AG10803 (cell line): ENCODE results near the gene SFMBT2.

Experiments
- DNase-seq: peaks from one replicate; pipeline ENCODE4 v3.0.0; 2010; ENCODE audit warnings: low read depth
- H3K4me3 ChIP-seq: 2 replicates; pipeline ENCODE4 v1.5.1; 2011; ENCODE audit warnings: mild to moderate bottlenecking, low read length, control low read depth
- TF ChIP-seq, protein P1 (sequence below): conservative IDR thresholded peaks from 2 replicates; pipeline ENCODE4 v1.5.1; 2011; ENCODE audit warnings: mild to moderate bottlenecking, low read length, control low read depth, inconsistent platforms

The SFMBT2 gene

DNA sequence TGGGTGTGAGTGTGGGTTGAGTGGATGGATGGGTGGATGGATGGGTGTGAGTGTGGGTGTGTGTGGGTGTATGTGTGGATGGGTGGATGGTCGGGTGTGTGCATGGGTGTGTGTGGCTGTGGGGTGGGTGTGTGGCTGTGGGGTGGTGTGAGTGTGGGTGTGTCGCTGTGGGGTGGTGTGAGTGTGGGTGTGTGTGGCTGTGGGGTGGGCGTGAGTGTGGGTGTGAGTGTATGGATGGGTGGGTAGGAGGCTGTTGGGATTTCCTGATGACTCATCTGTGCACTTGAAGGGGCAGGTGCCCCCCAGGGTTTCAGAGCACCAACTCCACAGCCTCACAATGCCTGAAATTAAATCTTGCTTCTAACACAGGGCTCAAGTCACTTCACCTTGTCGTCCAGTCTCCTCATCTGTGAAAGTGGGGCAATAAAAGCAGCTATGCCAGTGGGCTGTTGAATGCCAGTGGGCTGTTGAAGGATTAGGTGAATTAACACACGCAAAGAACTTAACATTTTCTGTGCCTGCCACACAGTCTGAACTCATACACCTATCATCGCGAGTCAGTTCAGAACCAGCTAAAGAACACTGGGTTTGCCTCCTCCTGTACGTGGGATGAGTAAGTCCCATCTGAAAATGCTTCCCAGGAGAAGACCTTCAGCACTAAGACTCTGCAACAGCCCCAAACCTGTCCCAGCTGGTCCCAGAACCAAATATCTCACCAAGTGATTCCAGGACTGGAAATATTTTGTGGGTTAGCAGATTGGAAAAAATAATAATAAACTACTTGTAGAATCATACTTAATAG, 32.0 kb downstream of the SFMBT2 start:
- H3K4me3 ChIP-seq, result no peak overlapping the region
- TF ChIP-seq, protein P1, sequence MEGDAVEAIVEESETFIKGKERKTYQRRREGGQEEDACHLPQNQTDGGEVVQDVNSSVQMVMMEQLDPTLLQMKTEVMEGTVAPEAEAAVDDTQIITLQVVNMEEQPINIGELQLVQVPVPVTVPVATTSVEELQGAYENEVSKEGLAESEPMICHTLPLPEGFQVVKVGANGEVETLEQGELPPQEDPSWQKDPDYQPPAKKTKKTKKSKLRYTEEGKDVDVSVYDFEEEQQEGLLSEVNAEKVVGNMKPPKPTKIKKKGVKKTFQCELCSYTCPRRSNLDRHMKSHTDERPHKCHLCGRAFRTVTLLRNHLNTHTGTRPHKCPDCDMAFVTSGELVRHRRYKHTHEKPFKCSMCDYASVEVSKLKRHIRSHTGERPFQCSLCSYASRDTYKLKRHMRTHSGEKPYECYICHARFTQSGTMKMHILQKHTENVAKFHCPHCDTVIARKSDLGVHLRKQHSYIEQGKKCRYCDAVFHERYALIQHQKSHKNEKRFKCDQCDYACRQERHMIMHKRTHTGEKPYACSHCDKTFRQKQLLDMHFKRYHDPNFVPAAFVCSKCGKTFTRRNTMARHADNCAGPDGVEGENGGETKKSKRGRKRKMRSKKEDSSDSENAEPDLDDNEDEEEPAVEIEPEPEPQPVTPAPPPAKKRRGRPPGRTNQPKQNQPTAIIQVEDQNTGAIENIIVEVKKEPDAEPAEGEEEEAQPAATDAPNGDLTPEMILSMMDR, result no peak
- DNase-seq, result no peak

DNA sequence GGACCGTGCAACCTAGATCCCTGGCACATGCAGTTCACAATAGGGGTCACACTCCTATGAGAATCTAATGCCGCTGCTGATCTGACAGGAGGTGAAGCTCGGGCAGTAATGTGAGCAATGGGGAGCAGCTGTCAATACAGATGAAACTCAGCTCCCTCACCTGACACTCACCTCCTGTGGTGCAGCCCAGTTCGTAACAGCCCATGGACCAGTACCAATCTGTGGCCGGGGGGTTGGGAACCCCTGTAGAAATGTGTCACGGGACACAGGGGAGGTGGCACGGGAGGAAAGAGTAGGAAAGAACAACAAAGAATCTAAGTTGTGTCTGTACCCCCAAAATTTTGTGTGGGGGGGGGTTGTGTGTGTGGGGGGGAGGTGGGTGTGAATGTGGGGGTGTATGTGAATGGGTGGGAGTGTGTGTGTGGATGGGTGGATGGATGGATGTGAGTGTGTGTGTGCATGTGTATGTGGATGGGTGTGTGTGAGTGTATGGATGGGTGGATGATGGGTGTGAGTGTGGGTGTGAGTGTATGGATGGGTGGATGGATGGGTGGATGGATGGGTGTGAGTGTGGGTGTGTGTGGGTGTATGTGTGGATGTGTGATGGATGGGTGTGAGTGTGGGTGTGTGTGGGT, 33.1 kb downstream of the SFMBT2 start:
- DNase-seq, result no peak
- H3K4me3 ChIP-seq, result no peak overlapping the region
- TF ChIP-seq, protein P1, result no peak

DNA sequence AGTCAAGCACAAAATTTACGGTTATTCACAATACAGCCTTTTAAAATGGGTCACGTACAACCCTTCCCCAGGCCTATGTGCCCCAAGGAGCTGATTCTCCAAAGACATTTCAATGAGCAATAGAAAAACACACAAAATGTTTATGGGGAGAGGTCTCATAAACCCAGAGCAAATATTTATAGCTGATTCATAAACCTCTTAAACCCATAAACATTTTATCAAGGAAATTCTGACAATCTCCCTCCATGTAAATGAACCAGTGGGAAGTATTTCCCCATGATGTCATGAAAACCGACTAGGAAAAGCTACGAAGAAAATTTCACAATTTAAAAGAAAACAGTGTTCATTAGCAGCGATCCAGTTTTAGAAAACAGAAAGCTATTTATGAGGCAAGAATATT, 36.0 kb downstream of the SFMBT2 start:
- TF ChIP-seq, protein P1, result no peak
- no peak overlapping the region for H3K4me3 ChIP-seq
- no peak for DNase-seq

DNA sequence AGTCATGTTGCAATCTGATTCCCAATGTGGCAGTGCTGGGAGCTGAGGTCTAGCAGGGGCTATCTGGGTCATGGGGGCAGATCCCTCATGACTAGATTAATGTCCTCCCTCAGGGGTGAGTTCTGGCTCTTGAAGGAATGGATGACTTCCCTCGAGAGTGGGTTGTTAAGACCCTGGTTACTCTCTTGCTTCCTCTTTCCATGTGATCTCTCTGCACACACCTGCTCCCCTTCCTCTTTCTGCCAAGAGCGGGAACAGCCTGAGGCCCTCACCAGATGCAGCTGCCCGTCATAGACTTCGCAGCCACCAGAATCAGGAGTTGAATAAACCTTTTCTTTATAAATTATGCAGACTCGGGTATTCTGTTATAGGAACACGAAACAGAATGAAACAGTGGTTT, 37.8 kb downstream of the SFMBT2 start:
- no peak overlapping the region for H3K4me3 ChIP-seq
- TF ChIP-seq, protein P1, result no peak

DNA sequence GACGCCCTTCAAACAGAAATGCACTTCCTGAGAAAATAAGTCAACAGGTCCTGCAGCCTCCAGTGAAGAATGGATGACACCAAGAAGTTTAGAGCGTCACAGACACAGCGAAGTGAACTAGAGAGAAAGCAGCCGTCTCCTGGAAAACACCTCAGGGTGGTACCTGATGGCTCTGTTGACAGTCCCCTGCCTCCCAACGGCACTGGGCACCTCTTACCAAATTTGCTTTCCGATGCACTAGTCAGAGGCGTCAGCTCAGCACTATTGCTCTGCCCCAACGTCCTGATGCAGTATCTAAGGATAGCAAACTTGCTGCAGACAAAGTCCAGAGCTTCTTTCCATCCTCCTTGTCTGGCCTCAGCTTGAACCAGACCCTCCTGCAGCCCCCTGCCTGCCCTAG, 38.3 kb downstream of the SFMBT2 start:
- no peak for DNase-seq
- no peak overlapping the region for H3K4me3 ChIP-seq
- TF ChIP-seq, protein P1, result no peak

More for the DNA sequence above, 37.8 kb downstream of the SFMBT2 start:
- DNase-seq, result no peak

DNA sequence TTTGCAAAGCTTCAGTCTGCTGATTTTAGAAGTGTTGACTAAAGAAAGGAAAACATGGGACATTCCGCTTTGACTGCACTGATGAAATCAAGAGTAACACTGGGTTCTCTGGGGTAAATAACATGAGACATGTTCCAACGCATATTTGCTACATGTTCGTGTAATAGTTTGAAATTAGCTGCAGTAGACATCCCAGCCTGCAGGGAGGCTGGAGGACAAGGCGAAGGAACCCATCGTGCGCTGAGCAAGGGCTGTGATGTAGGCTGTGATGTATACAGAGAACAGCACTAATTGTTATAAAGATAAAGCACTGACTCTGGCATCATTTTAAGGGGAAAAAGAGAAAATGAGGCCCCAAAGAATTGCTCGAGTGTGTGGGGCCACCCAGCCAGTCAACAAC, 40.3 kb downstream of the SFMBT2 start:
- TF ChIP-seq, protein P1, result no peak
- DNase-seq, result no peak
- H3K4me3 ChIP-seq, result no peak overlapping the region

DNA sequence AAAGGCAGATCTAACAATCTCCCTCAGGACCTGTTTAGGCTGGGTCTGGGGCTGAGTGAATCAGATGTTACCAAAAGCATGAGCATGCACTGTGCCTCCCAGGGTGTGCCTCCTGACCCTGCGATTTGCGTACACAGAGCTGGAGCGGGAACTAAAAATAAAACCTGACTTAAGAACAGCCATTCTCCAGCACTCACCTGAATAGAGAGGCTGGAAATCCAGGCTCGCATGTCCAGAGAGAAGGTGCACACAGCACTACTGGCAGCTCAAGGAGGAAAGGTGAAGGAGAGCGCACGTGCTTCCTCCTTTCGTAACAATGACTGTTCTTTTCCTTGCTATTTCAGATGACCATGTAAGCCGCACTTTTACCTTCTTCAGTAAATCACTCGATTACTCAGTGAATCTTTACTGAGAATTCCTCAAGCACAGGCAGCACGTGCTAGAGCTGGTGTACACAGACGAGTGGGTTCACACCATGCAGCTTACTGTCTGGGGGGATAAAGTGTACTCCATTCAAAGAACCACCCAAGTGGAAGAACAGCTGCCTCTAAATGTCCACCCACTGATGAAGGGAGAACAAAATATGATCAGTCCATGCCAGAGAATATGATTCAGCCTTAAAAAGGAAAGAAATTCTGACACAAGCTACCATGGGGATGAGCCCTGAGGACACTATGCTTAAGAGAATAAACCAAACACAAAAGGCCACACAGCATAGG, 45.6 kb downstream of the SFMBT2 start:
- TF ChIP-seq, protein P1, result no peak
- DNase-seq, result no peak
- H3K4me3 ChIP-seq, result no peak overlapping the region
